HEK293 (cell line): Measurements from ENCODE around the gene UST.

ENCODE experiments used
- CTCF ChIA-PET: fragments of 350-600 bp; formaldehyde crosslinking; extraction: SDS; loops from one replicate; lab custom pipeline; 2021; ENCODE audit warnings: antibody characterized with exemption; lab: Yijun Ruan, JAX
- POLR2A ChIA-PET: fragments of 300-600 bp; formaldehyde crosslinking; extraction: SDS; loops from one replicate; lab custom pipeline; 2020; ENCODE audit warnings: antibody characterized with exemption, inconsistent platforms; lab: Yijun Ruan, JAX
- H3K27ac ChIP-seq: fragments of 200-500 bp; sonication (Bioruptor generic); 2 replicates; pipeline ENCODE4 v1.5.1; 2014; ENCODE audit warnings: low read depth, low read length, control low read depth, inconsistent platforms; ENCODE audit errors: extremely low read depth
- H3K36me3 ChIP-seq, 2 experiments: fragments of 200-500 bp in 1 of 2; sonication (Bioruptor generic) in 1 of 2; 1 replicate in 1 of 2; 2 replicates in 1 of 2; pipeline ENCODE4 v1.5.1; 2014 to 2017; ENCODE audit warnings: inconsistent platforms in 2 of 2, low read length in 2 of 2; ENCODE audit not compliant: control insufficient read depth in 2 of 2, insufficient read depth in 1 of 2
- H3K4me1 ChIP-seq: fragments of 200-500 bp; sonication (Bioruptor generic); 2 replicates; pipeline ENCODE4 v1.5.1; 2014; ENCODE audit warnings: mild to moderate bottlenecking, low read length, inconsistent platforms; ENCODE audit not compliant: control insufficient read depth, insufficient read depth
- H3K4me3 ChIP-seq: 2 replicates; pipeline ENCODE4 v1.5.1; 2011; ENCODE audit warnings: low read depth, mild to moderate bottlenecking, control low read depth, low read length, moderate library complexity
- H3K9me3 ChIP-seq: fragments of 200-500 bp; sonication (Bioruptor generic); 2 replicates; pipeline ENCODE4 v1.5.1; 2014; ENCODE audit warnings: low read depth, low read length, inconsistent platforms; ENCODE audit not compliant: control insufficient read depth, insufficient read depth
- AEBP2 ChIP-seq: fragments of 450-650 bp; formaldehyde crosslinking; IDR thresholded peaks from 2 replicates; pipeline ENCODE4 v1.5.1; 2016; ENCODE audit warnings: missing biosample characterization, missing genetic modification characterization, borderline replicate concordance
- HOXD13 ChIP-seq: sonication (generic); formaldehyde crosslinking; IDR thresholded peaks from 2 replicates; pipeline ENCODE4 v1.8.0; 2022; ENCODE audit warnings: missing genetic modification reagents, borderline replicate concordance
- IKZF3 ChIP-seq: fragments of 450-650 bp; IDR thresholded peaks from 2 replicates; pipeline ENCODE4 v1.5.0; 2018; ENCODE audit warnings: missing biosample characterization, mild to moderate bottlenecking, missing genetic modification characterization, moderate library complexity
- KLF16 ChIP-seq: fragments of 450-650 bp; formaldehyde crosslinking; IDR thresholded peaks from 2 replicates; pipeline ENCODE4 v1.5.1; 2017; ENCODE audit warnings: missing biosample characterization, missing genetic modification characterization
- PRDM6 ChIP-seq: fragments of 450-650 bp; formaldehyde crosslinking; IDR thresholded peaks from 2 replicates; pipeline ENCODE4 v1.5.1; 2017; ENCODE audit warnings: missing biosample characterization, missing genetic modification characterization
- SALL2 ChIP-seq: fragments of 450-650 bp; formaldehyde crosslinking; IDR thresholded peaks from 2 replicates; pipeline ENCODE4 v1.5.0; 2017; ENCODE audit warnings: missing biosample characterization, mild to moderate bottlenecking, missing genetic modification characterization, borderline replicate concordance
- SCRT1 ChIP-seq: fragments of 450-650 bp; formaldehyde crosslinking; IDR thresholded peaks from 2 replicates; pipeline ENCODE4 v1.5.1; 2016; ENCODE audit warnings: missing biosample characterization, missing genetic modification characterization, borderline replicate concordance
- YY2 ChIP-seq: fragments of 450-650 bp; formaldehyde crosslinking; IDR thresholded peaks from 2 replicates; pipeline ENCODE4 v1.5.1; 2016; ENCODE audit warnings: missing biosample characterization, missing genetic modification characterization
- ZBTB11 ChIP-seq: fragments of 450-650 bp; formaldehyde crosslinking; conservative IDR thresholded peaks from 2 replicates; pipeline ENCODE4 v1.5.1; 2016; ENCODE audit warnings: low read depth, missing biosample characterization, missing genetic modification characterization
- ZNF16 ChIP-seq: fragments of 450-650 bp; formaldehyde crosslinking; IDR thresholded peaks from 2 replicates; pipeline ENCODE4 v1.5.1; 2016; ENCODE audit warnings: low read depth, missing biosample characterization, missing genetic modification characterization
- ZNF184 ChIP-seq: fragments of 450-650 bp; IDR thresholded peaks from 2 replicates; pipeline ENCODE4 v1.5.1; 2018; ENCODE audit warnings: missing biosample characterization, mild to moderate bottlenecking, missing genetic modification characterization
- ZNF239 ChIP-seq: fragments of 450-650 bp; formaldehyde crosslinking; IDR thresholded peaks from 2 replicates; pipeline ENCODE4 v1.5.1; 2016; ENCODE audit warnings: missing biosample characterization, missing genetic modification characterization
- ZNF266 ChIP-seq: fragments of 450-650 bp; formaldehyde crosslinking; IDR thresholded peaks from 2 replicates; pipeline ENCODE4 v1.5.1; 2016; ENCODE audit warnings: missing biosample characterization, missing genetic modification characterization, low read depth
- ZNF280D ChIP-seq: fragments of 450-650 bp; formaldehyde crosslinking; IDR thresholded peaks from 2 replicates; pipeline ENCODE4 v1.5.1; 2016; ENCODE audit warnings: missing biosample characterization, missing genetic modification characterization
- ZNF324 ChIP-seq: fragments of 450-650 bp; formaldehyde crosslinking; IDR thresholded peaks from 2 replicates; pipeline ENCODE4 v1.5.1; 2016; ENCODE audit warnings: missing biosample characterization, missing genetic modification characterization
- ZNF473 ChIP-seq: fragments of 450-650 bp; formaldehyde crosslinking; IDR thresholded peaks from 2 replicates; pipeline ENCODE4 v1.5.1; 2017; ENCODE audit warnings: missing biosample characterization, missing genetic modification characterization
- ZNF530 ChIP-seq: fragments of 450-650 bp; formaldehyde crosslinking; IDR thresholded peaks from 2 replicates; pipeline ENCODE4 v1.5.1; 2016; ENCODE audit warnings: low read depth, missing biosample characterization, missing genetic modification characterization
- ZNF544 ChIP-seq: fragments of 450-650 bp; formaldehyde crosslinking; IDR thresholded peaks from 2 replicates; pipeline ENCODE4 v1.5.0; 2017; ENCODE audit warnings: missing biosample characterization, missing genetic modification characterization
- ZNF830 ChIP-seq: fragments of 450-650 bp; IDR thresholded peaks from 2 replicates; pipeline ENCODE4 v1.5.0; 2018; ENCODE audit warnings: missing biosample characterization, missing genetic modification characterization, low read depth, mild to moderate bottlenecking, moderate library complexity
- ZSCAN23 ChIP-seq: fragments of 450-650 bp; formaldehyde crosslinking; IDR thresholded peaks from 2 replicates; pipeline ENCODE4 v1.5.1; 2016; ENCODE audit warnings: missing biosample characterization, missing genetic modification characterization
- ZSCAN4 ChIP-seq: fragments of 450-650 bp; formaldehyde crosslinking; IDR thresholded peaks from 2 replicates; pipeline ENCODE4 v1.5.1; 2017; ENCODE audit warnings: missing biosample characterization, missing genetic modification characterization
- ZXDB ChIP-seq: fragments of 450-650 bp; formaldehyde crosslinking; IDR thresholded peaks from 2 replicates; pipeline ENCODE4 v1.5.1; 2016; ENCODE audit warnings: missing biosample characterization, missing genetic modification characterization

UST gene

GRCh38 chr6:148951662-148952061 is 204.8 kb downstream of the UST start:
- Histone ChIP-seq H3K4me1 (peaks cover 11% of the 10 kb centered on the region), H3K27ac (no peak overlapping the region), H3K36me3 (peaks cover 0 to 6% of the 10 kb centered on the region in 2 experiments; a peak in 1 of 3 replicates), H3K4me3 (no peak overlapping the region), H3K9me3 (no peaks in the 10 kb centered on the region; the same call in 1 of the 2 replicates)
- ChIA-PET POLR2A (no interaction called here), CTCF (interaction anchor here (0.5 to 1.5 kb wide), 8 partner anchors 9 to 772 kb away, joined by 3 to 7 read pairs (median 3); no protein-coding TSS in a partner anchor)
- TF ChIP-seq ZNF544 (tag by site-specific recombination): no peak

- no peak overlapping the region for H3K4me3 ChIP-seq
- no peaks in the 10 kb centered on the region; the same call in 1 of the 2 replicates for H3K9me3 ChIP-seq
- H3K4me1 ChIP-seq: peaks cover 11% of the 10 kb centered on the region
- CTCF ChIA-PET: interaction anchor here (0.8 to 1.5 kb wide), 7 partner anchors 9 to 773 kb away, joined by 3 to 7 read pairs (median 3); no protein-coding TSS in a partner anchor
- POLR2A ChIA-PET: no interaction called here
- H3K27ac ChIP-seq: no peak overlapping the region
- H3K36me3 ChIP-seq: peaks cover 0 to 6% of the 10 kb centered on the region in 2 experiments; a peak in 1 of 3 replicates
- TF ChIP-seq ZNF473 (no peak), SALL2 (no peak), ZNF239 (tag by site-specific recombination) (no peak), YY2 (tag by site-specific recombination) (no peak), ZXDB (0 out of 2 replicates have a peak, but pooled peaks have one; percentile 13), ZNF16 (tag by site-specific recombination) (no peak), ZBTB11 (no peak), IKZF3 (tag by site-specific recombination) (no peak), ZNF830 (tag by site-specific recombination) (no peak), KLF16 (no peak), HOXD13 (CRISPR knock-in tag) (no peak), SCRT1 (tag by site-specific recombination) (no peak), ZNF266 (no peak), ZNF530 (tag by site-specific recombination) (no peak), PRDM6 (tag by site-specific recombination) (peak; percentile 69; the same call in 1 of the 2 replicates), ZSCAN23 (no peak), AEBP2 (no peak), ZNF184 (tag by site-specific recombination) (no peak), ZNF324 (tag by site-specific recombination) (no peak), ZNF280D (tag by site-specific recombination) (no peak), ZSCAN4 (tag by site-specific recombination) (no peak)
Measured at GRCh38 chr6:148952147-148953035, 205.6 kb downstream of the UST start.
